ENCODE data around the gene LRPAP1.

GRCh38 chr4:3467601-3468031 lies 64.6 kb downstream of the LRPAP1 start:
- TF ChIP-seq SMAD5 (IDR thresholded peaks at IDR 0.05; ENCODE audit: low read depth) (no peak), CTCF (IDR thresholded peaks at IDR 0.05 in 2 of 3, conservative IDR thresholded peaks at IDR 0.05 in 1 of 3; ENCODE audit: control insufficient read depth in 2 of 3, extremely low read depth in 1 of 3, insufficient read depth in 1 of 3, low read depth in 3 of 3, low read length in 3 of 3) (no peak), MXI1 (IDR thresholded peaks at IDR 0.05; ENCODE audit: low read depth, low read length) (no peak), POLR2A (IDR thresholded peaks at IDR 0.05; ENCODE audit: low read depth, low read length) (no peak), RAD21 (IDR thresholded peaks at IDR 0.05; ENCODE audit: insufficient read depth, low read depth, low read length) (no peak), SUZ12 (IDR thresholded peaks at IDR 0.05; ENCODE audit: unreplicated experiment) (no peak), CUX1 (IDR thresholded peaks at IDR 0.05; ENCODE audit: insufficient replicate concordance, low read depth, low read length) (no peak), ETV6 (conservative IDR thresholded peaks at IDR 0.05 in 1 of 2, IDR thresholded peaks at IDR 0.05 in 1 of 2; ENCODE audit: borderline replicate concordance in 1 of 2, low read depth in 1 of 2) (no peak), YBX1 (IDR thresholded peaks at IDR 0.05) (no peak), EZH2 (IDR thresholded peaks at IDR 0.05; ENCODE audit: borderline replicate concordance, control insufficient read depth, low read depth, low read length) (no peak)
- TF ChIP-seq, protein P1, sequence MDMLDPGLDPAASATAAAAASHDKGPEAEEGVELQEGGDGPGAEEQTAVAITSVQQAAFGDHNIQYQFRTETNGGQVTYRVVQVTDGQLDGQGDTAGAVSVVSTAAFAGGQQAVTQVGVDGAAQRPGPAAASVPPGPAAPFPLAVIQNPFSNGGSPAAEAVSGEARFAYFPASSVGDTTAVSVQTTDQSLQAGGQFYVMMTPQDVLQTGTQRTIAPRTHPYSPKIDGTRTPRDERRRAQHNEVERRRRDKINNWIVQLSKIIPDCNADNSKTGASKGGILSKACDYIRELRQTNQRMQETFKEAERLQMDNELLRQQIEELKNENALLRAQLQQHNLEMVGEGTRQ (IDR thresholded peaks at IDR 0.05; ENCODE audit: borderline replicate concordance, low read depth, low read length), result no peak

Measured in GM12878 (cell line).